ENCODE measurements around the gene LMAN2L.
"Not testable (repeated sequence)": the region's sequence is repeated elsewhere in the genome, so short reads cannot be mapped to it uniquely, and the experiment has no call there.

Gene LMAN2L

DNA sequence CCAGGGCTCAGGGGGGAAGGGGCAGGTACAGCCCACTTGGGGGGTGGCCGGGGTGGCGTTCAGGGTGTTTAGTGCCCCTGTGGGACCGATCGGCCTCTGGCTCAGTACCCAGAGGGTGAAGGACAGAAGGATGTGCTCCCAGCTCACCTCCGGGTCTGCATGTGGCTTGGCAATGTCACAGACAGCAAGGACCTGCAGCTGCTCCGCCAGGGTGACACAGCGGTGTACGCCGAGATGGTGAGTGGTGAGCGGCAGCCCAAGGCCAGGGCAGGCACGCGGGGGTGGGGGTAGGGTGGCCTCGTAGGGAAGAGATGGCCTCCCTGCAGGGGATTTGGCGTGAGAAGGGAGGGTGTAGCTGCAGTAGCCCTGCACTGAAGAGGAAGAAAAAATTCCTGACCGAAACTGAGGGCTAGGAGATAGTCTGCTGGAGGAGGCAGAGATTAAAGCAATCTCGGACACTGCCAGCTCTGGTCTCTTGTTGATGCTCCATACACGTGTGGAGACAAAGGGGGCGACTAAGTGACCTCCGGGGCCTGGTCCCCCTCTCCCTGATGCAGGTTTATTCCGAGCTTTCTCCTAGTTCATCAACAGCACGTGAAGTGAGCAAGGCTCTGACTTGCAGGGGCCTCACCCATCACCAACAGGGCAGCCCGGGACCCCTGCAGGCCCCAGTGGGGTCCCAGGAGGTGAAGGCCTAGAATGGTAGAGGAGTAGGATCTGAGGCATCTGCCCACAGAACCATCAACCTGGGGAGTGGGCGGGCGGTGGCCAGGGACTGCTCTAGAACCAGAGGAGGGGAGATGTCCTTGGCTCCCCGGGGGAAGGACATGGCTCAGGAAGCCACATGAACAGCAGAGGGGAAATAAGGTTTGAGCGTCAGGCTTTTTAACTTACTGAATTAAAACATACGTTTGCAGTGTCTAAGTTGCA, 51.9 kb downstream of the LMAN2L start:
- no peak for DNase-seq (ENCODE audit: low spot score)

DNA sequence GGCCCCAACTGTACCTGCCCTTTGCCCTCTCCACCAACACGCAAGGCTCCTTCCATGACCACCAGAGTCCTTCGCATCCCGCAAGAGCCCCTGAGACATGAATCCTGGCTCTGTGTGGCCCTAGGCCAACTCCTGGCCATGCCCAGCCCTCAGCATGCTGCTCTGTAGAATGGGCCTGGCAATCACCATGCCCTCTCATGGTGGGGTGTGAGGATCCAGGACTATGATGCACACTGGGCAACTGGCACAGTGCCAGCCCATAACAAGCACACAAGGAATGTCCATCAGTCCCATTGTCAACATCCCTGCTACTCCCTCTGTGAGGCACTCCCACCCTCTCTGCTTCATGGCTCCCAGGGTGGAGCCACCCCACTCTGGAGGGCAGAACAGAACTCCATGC, 52.6 kb downstream of the LMAN2L start:
- no peak for DNase-seq (ENCODE audit: low spot score)

DNA sequence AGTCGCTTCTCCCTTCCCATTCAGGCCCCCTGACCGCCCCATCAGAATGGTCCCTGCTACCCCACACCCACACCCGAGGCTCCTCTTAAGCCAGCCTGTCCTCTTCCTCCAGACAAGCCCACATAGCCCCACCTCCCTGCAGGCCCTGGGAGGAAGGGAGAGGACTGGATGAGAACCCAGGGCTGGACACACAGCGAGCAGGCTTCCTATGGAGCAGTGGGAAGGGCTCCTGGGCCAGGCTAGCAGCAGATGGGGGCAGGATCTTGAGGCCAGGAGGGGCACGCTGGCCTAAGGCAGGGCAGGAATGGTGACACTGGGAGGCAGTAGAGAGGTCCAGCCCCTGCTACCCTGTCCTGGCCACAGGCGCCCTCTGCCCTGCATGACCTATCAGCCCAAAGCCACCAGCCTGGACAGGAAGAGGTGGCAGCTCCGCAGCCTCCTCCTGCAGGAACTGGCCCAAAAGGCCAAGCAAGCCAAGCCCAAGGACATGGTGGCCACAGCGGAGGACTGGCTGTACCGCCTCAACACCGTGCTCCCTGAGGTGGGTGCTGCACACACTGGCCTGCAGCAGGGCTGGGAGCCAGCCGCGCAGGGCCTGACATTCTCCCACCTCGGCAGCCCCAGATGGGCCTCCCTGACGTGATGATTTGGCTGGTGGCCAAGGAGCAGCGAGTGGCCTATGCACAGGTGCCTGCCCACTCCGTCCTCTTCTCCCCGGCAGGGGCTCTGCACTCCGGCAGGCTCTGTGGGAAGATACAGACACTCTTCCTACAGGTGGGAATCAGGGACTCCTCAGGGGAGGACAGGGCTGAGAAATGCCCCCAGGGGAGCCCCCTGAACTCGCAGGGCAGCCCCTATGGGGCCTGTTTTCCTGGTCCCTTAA, 54.0 kb downstream of the LMAN2L start:
- DNase-seq (ENCODE audit: low spot score): no peak

- DNase-seq (ENCODE audit: low spot score): no peak
These were observed 54.8 kb downstream of the LMAN2L start for GRCh38 chr2:96684883-96685576.

DNA sequence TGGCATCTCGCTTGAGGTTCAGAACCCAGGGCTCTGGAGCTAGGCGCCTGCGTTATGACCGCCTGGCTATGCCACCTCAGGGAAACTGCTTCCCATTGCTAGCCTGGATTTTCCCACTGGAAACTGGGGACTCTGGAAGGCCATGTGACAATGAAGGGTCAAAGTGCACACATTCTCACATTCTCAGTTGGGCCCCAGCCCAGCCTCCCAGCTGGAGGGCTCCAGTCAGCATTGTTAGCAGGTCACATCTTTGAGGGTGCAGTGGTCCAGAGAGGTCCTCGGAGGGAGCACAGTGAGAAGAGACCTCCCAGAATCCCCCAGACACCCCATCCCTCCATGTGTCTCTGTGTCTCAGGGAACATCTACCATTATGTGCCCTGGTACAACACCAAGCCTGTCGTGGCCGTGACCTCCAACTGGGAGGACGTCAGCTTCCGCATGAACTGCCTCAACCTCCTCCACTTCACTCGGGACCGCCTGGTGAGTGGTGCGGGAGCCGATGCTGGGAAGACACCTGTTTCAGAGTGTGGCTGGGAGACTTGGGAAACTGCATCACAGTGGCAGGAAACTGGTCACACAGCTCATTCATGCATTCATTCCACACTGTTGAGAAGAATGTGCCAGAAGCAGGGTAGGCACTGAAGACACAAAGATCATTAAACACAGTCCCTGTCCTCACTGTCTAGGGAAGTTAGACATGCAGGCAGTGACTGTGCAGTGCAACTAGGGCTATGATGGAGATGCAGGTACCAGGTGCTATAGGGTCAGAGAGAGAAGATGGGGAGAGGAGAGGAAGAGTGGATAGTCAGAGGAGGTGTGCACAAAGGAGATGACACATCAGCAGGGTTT, 55.7 kb downstream of the LMAN2L start:
- DNase-seq (ENCODE audit: low spot score): no peak

DNA sequence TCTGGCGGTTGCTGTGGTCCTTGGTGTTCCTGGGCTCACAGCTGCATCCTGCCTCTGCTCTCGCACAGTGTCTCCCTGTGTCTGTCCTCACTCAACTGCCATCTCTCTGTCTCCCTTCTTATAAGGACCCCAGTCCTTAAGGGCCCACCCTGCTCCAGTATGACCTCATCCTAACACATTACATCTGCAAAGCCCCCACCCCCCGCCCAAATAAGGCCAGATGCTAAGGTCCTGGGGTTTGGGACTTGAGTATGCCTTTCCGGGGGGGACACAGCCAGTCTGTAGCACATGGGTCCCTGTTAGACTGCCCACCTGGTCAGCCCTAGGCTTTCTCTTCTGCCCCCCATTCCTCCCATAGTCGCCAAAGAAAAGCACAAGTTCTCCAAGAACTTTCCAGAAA, 56.6 kb downstream of the LMAN2L start:
- DNase-seq (ENCODE audit: low spot score): no peak

DNA sequence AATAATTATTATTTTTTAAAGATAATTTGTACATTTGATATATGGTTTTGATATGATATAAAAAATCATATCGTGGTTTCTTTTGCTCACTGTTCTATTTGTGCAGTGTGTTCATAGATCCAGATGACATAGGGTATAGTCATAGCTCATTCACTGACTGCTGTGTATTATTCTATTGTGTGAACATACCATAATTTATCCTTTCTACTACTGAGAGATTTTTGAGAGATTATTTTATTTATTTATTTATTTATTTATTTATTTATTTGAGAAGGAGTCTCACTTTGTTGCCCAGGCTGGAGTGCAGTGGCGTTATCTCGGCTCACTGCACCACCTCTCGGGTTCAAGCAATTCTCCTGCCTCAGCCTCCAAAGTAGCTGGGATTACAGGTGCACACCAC, 58.3 kb downstream of the LMAN2L start:
- no peak for DNase-seq (ENCODE audit: low spot score)

DNA sequence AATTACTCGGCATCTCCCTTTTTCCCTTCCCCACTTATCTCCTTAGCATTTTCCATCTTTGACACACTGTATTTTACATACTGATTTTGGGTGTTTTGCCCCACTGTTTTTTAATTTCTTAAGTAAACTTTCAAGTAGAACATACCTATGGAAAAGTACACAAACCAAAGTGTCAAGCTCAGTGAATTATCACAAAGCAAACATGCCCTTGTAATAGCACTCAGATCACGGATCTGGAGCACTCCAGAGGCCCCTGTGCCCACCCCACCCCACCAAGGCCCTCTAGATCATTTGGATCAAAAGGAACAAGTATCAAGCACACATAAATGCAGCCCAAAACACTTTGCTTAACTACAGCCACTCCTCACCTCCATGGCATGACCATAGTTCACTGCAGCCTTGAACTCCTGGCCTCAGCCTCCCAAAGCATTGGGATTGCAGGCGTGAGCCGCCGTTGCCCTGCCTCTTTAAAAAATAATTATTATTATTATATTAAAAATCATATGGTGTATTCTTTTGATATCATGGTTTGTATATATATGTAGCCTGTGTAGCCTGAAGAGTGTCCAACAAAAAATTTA, 59.2 kb downstream of the LMAN2L start:
- DNase-seq (ENCODE audit: low spot score): no peak

- no peak for DNase-seq (ENCODE audit: low spot score)
These were observed 60.0 kb downstream of the LMAN2L start for GRCh38 chr2:96679848-96680247.

DNA sequence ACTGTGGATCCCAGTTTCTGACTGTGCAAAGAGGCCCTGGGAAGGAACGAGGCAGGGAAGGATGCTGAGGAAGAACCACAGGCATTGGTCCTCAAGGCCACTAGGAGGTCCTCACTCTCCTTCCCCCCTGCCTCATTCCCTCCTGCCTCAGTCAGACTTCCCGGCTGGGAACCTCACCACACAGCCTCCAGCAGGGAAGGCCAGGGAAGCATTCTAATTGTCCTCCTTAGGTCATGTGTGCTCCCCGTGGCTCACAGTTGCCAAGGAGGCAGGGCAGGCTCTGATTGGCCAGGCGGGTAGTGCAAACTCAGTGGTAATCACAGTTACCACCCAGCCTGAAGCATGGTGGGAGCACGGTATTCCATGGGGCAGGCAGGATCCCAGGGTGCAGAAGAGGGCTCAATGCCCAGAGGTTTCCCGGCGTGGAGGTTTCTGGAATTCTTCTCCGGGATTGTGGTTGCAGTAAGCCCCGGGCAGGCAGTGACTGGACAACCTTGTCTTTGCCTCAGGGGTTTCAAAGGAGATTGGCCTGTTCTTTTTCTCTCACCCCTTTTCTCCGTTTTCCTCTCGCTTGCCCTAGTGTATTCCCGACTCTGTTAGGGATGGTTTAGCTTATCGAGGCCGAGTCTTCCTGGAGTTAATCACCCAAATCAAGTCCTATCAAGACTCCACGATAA, 70.2 kb downstream of the LMAN2L start:
- no peak for DNase-seq (ENCODE audit: low spot score)

- DNase-seq (ENCODE audit: low spot score): no peak
These were observed 71.1 kb downstream of the LMAN2L start for GRCh38 chr2:96668771-96669170.

- DNase-seq (ENCODE audit: low spot score): not testable (repeated sequence)
These were observed 74.1 kb downstream of the LMAN2L start for GRCh38 chr2:96665717-96666116.

DNA sequence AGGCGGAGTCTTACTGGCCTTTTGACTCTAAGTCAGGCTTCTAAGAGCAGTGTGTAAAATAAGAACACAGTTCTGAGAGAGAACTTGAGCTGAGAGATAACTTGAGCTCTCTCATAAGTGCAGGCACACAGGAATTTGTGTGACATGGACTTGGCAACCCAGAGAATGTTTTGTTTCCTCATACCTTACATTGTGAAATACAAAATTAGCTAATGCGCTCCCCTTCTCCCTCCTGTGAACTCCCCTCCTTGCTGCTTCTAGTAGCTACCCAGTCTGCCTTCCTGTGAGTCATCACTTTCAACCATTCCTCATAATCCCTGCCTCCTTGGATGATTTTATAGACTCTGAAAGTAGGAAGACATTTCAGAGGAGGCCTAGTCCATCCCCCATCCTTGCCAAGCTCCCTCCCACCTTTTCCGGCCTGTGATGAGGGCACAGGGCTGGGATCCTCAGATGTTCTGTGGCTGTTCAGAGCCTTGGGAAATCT, 74.7 kb downstream of the LMAN2L start:
- DNase-seq (ENCODE audit: low spot score): peak; percentile 98

GRCh38 chr2:96664366-96664925, 75.4 kb downstream of the LMAN2L start:
- no peak for DNase-seq (ENCODE audit: low spot score)

GRCh38 chr2:96663829-96664228, 76.0 kb downstream of the LMAN2L start:
- DNase-seq (ENCODE audit: low spot score): no peak

GRCh38 chr2:96663177-96663576, 76.7 kb downstream of the LMAN2L start:
- DNase-seq (ENCODE audit: low spot score): no peak

GRCh38 chr2:96662360-96662759, 77.5 kb downstream of the LMAN2L start:
- no peak for DNase-seq (ENCODE audit: low spot score)

GRCh38 chr2:96661324-96661723, 78.5 kb downstream of the LMAN2L start:
- DNase-seq (ENCODE audit: low spot score): no peak

GRCh38 chr2:96656540-96656939, 83.3 kb downstream of the LMAN2L start:
- DNase-seq (ENCODE audit: low spot score): no peak

Data from AG08395 (cell line).